ENCODE results near the gene ANKUB1. TPM values are rescaled to one million over a fixed set of nuclear protein-coding genes. Genes with fewer than 3 reads are reported as not detected.

Gene ANKUB1
- total and polyA plus RNA-seq, 9 of the 15 experiments (the other 6 are each of a cell fraction or from before 2014, with no cell fraction given) = not detected

DNA sequence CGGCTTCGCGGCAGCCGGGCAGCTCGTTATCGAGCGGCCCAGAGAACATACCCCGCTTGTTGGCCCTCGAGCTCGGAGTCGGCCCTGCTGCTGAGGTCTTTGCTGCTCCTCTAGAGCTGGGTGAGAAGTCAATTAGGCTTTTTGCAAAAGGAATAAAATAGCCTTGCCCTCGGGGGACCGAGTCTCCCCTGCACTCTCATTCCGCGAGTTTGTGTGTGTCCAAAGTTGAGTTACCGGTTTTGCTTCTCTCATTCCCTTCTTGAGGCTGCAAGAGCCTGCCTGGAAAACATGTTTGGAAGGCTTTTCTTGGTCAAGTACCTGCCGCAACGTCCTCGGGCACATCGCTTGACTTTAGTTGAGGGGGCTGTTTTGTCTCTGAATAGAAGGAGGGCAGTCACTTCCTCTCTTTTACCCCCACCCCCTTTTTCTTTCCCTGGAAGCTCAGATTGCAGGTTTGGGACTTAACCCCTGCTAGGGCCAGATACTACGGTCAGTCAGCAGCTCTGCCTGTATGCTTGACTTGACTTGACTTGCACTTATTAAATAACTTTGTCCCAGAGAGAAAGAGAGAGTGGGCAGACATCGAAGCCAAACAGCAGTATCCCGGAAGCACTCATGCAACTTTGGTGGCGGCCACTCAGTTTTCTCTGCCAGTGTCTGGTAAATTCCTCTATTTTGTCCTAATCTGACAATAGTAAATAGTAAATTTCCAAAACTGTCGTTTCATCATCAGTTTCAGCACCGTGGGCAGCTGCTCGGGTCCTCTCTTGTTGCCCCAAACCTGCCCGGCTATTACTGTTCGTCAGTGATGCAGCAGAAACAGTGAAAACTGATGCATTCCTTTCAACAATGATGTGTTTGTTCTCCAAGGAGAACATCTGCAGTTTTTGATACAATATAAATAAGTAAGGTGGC, 21.3 kb upstream of the ANKUB1 start (continued):
- TF ChIP-seq, protein P1, sequence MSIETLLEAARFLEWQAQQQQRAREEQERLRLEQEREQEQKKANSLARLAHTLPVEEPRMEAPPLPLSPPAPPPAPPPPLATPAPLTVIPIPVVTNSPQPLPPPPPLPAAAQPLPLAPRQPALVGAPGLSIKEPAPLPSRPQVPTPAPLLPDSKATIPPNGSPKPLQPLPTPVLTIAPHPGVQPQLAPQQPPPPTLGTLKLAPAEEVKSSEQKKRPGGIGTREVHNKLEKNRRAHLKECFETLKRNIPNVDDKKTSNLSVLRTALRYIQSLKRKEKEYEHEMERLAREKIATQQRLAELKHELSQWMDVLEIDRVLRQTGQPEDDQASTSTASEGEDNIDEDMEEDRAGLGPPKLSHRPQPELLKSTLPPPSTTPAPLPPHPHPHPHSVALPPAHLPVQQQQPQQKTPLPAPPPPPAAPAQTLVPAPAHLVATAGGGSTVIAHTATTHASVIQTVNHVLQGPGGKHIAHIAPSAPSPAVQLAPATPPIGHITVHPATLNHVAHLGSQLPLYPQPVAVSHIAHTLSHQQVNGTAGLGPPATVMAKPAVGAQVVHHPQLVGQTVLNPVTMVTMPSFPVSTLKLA (conservative IDR thresholded peaks at IDR 0.05) = peak in 1 of 2 experiments; percentile 27; a peak in 1 of 4 replicates
- no peak for TF ChIP-seq KLF13 (tag; IDR thresholded peaks at IDR 0.05; ENCODE audit: borderline replicate concordance, low read depth)
- TF ChIP-seq ZNF766 (CRISPR knock-in tag; conservative IDR thresholded peaks at IDR 0.05) = peak; percentile 63; the same call in 1 of the 2 replicates
- no peak for TF ChIP-seq NR4A1 (CRISPR knock-in tag; IDR thresholded peaks at IDR 0.05)
- no peak for TF ChIP-seq NR4A1 (tag; IDR thresholded peaks at IDR 0.05)
- no peak for TF ChIP-seq MTA1 (IDR thresholded peaks at IDR 0.05; ENCODE audit: borderline replicate concordance)
- no peak for TF ChIP-seq SLC30A9 (CRISPR knock-in tag; IDR thresholded peaks at IDR 0.05)
- no peak for TF ChIP-seq HDAC8 (tag; IDR thresholded peaks at IDR 0.05)
- TF ChIP-seq ELF2 (CRISPR knock-in tag; IDR thresholded peaks at IDR 0.05) = no peak
- no peak for TF ChIP-seq NFIC (IDR thresholded peaks at IDR 0.05)
- TF ChIP-seq, protein P2, sequence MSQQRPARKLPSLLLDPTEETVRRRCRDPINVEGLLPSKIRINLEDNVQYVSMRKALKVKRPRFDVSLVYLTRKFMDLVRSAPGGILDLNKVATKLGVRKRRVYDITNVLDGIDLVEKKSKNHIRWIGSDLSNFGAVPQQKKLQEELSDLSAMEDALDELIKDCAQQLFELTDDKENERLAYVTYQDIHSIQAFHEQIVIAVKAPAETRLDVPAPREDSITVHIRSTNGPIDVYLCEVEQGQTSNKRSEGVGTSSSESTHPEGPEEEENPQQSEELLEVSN (IDR thresholded peaks at IDR 0.05; ENCODE audit: borderline replicate concordance in 1 of 2, extremely low read depth in 1 of 2, insufficient read depth in 1 of 2, insufficient read length in 1 of 2, low read depth in 1 of 2, low read length in 1 of 2, poor library complexity in 1 of 2, severe bottlenecking in 1 of 2) = no peak
- no peak for TF ChIP-seq NUFIP1 (IDR thresholded peaks at IDR 0.05; ENCODE audit: partially characterized antibody)
- no peak for TF ChIP-seq U2AF2 (optimal IDR thresholded peaks at IDR 0.05; ENCODE audit: low read depth, low read length)
- no peak for TF ChIP-seq KDM4B (IDR thresholded peaks at IDR 0.05; ENCODE audit: borderline replicate concordance in 2 of 2, low read depth in 1 of 2)
- TF ChIP-seq, protein P3, sequence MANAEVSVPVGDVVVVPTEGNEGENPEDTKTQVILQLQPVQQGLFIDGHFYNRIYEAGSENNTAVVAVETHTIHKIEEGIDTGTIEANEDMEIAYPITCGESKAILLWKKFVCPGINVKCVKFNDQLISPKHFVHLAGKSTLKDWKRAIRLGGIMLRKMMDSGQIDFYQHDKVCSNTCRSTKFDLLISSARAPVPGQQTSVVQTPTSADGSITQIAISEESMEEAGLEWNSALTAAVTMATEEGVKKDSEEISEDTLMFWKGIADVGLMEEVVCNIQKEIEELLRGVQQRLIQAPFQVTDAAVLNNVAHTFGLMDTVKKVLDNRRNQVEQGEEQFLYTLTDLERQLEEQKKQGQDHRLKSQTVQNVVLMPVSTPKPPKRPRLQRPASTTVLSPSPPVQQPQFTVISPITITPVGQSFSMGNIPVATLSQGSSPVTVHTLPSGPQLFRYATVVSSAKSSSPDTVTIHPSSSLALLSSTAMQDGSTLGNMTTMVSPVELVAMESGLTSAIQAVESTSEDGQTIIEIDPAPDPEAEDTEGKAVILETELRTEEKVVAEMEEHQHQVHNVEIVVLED (CRISPR knock-in tag; IDR thresholded peaks at IDR 0.05) = no peak
- TF ChIP-seq MCM5 (IDR thresholded peaks at IDR 0.05; ENCODE audit: low read depth) = no peak
- no peak for TF ChIP-seq COPS2 (conservative IDR thresholded peaks at IDR 0.05)
- peak; percentile 9 for TF ChIP-seq HMGN3 (IDR thresholded peaks at IDR 0.05; ENCODE audit: borderline replicate concordance, extremely low read depth, insufficient read length, low read depth, low read length)
- no peak for TF ChIP-seq TEAD4 (IDR thresholded peaks at IDR 0.05; ENCODE audit: low read length)
- TF ChIP-seq TEAD4 (CRISPR knock-in tag; IDR thresholded peaks at IDR 0.05; ENCODE audit: borderline replicate concordance) = no peak
- TF ChIP-seq MTA3 (IDR thresholded peaks at IDR 0.05; ENCODE audit: borderline replicate concordance) = no peak
- TF ChIP-seq PHF21A (IDR thresholded peaks at IDR 0.05; ENCODE audit: borderline replicate concordance, low read depth) = 0 out of 2 replicates have a peak, but pooled peaks have one; percentile 13
- TF ChIP-seq SMARCE1 (IDR thresholded peaks at IDR 0.05) = no peak
